Measurements from ENCODE around the gene CDKL1.
A peak's percentile ranks its signal among the peaks of the same experiment; 100 is the strongest.
"Not testable (repeated sequence)": the region's sequence is repeated elsewhere in the genome, so short reads cannot be mapped to it uniquely, and the experiment has no call there.

Gene CDKL1

DNA sequence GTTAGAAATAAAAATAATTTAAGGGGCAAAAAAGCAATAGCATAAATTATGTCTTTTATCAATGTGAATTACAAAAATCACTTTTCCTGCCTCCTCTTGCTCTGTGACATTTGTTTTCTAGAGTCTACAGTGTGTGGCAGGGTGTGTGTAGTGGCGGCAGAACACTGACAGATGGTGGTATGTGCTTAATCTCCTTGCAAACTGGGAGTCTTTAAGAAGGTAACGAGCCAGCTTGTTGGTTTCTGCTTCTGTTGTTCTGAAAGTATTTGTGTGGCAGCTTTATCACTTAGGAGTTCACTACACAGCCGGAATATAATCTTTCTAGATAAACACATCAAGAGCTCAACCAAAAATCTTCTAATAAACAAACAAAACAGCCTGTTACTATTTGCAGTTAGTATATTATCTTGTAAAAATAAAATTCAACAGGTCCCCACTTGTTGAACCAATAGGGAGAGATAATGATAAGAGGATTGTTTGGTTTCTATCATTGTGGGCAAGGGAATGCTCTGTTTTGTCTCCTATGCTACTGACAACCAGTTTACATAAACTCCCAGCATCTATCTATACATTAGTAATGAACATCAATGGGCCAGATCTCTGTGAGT, 13.0 kb downstream of the CDKL1 start:
- no peak for DNase-seq

GRCh38 chr14:50381823-50382287, 14.8 kb downstream of the CDKL1 start:
- DNase-seq = no peak

DNA sequence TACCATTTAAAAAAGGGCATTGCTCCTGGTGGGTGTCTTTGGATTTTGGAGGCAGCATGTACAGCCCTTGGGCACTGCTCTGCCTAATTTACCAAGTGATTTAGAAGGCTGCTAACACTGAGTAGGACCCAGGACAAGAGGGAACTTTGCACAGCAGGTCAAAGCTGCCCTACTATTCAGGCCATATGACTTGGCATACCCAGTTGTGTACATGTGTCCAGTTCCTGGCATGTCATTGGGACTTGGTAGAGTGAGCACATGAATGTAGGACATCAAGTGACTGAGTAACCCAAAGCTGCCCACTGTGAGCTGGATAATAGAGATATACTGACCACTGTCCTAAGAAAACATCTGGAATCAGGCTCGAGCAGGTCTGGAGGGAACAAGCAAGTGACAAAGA, 15.7 kb downstream of the CDKL1 start:
- no peak for DNase-seq

GRCh38 chr14:50380455-50380854, 16.2 kb downstream of the CDKL1 start:
- DNase-seq = no peak

DNA sequence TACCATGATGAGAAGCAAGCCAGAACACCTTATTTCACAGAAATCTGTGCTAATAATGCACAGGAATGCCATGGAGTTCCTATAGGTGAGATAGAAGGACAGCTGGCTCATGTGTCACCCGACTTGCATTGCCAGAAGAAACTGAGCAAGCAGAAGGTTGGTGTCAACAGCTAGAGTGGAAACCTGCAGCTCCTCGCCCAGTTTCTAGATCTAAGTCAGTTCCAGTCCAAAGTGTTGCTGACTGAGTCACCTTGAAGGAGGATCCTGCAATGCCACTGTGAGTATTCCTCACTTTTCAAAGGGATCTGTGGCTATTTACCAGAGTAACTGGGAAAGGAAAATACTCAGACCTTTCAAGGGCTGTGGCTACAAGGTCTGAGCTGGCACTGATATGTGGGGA, 17.1 kb downstream of the CDKL1 start:
- no peak for DNase-seq

GRCh38 chr14:50377550-50378085, 19.1 kb downstream of the CDKL1 start:
- DNase-seq = no peak

DNA sequence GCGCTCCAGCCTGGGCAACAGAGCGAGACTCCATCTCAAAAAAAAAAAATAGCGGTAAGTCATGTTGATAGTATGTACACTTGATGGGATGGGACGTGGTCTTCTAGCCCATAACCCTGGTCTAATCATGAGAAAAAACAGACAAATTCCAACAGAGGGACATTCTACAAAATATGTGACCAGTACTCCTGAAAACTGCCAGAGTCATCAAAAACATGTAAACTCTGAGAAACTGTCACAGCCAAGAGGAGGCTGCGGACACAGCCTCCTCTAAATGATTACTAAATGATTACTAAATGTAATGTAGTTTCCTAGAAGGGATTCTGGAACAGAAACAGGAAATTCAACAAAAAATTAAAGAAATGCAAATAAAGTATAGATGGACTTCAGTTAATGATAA, 20.9 kb downstream of the CDKL1 start:
- DNase-seq = no peak

DNA sequence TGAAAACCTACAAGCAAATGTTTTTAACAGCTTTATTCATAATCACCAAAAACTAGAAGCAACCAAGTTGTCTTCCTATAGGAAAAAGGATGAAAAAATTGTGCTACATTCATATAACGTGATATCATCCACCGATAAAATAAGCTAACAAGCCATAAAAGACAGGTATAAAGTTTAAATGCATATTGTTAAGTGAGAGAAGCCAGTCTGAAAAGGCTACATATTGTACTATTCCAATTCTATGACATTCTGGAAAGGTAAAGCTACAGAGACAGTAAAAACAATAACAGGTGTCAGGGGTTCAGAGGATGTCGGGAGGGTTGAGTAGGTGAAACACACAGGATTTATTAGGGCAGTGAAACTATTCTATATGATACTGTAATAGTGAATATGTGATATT, 22.7 kb downstream of the CDKL1 start:
- DNase-seq = no peak

GRCh38 chr14:50371546-50371945, 25.1 kb downstream of the CDKL1 start:
- no peak for DNase-seq

DNA sequence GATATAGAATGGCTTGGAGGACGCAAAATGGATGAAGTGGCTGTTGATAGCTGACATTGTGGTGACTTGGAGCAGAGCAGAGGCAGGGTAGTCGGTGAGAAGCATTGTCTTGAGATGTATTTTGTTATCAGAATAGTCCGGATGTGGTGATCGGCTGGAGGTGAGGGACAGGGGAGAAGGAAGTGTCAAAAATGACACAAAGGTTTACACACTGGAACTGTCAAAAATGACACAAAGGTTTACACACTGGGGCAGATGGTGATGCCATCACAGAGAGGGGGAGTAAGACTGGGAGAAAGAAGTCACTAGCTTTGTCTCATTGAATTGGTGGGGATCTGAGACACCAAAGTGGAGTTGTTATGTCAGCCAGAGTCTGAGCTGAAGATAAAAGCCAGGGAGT, 30.1 kb downstream of the CDKL1 start:
- DNase-seq = no peak

- DNase-seq = no peak
Observed at GRCh38 chr14:50366115-50366514, 30.6 kb downstream of the CDKL1 start.

DNA sequence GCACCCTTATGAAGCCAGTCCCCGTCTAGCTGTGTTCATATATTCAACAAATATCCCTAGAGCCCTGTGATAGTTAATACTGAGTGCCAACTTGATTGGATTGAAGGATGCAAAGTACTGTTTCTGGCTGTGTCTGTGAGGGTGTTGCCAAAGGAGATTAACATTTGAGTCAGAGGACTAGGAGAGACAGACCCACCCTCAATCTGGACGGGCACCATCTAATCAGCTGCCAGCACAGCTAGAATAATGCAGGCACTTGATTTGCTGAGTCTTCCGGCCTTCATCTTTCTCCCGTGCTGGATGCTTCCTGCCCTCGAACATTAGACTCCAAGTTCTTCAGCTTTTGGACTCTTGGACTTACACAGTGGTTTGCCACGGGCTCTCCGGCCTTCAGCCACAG, 31.1 kb downstream of the CDKL1 start:
- not testable (repeated sequence) for DNase-seq

GRCh38 chr14:50364792-50365191, 31.9 kb downstream of the CDKL1 start:
- no peak for DNase-seq

DNA sequence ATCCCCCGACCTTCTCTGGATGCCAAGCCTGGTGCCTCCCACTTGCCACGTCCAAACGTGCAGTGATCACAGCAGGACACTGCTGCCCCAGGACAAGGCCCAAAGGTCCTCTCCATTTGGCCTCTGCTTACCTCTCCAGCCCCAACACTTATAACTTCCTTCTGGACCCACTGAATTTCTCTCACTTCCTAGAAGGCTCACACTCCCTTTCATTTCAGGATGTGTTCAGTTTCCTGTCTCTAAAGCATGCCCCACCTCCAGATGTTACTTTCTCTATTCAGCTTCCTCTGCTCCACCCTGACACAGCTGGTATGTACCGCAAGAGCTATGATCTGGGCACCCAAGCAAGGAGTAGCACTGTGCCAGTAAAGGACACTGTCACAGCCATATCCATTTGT, 33.0 kb downstream of the CDKL1 start:
- peak; percentile 51 to 58 for DNase-seq

DNA sequence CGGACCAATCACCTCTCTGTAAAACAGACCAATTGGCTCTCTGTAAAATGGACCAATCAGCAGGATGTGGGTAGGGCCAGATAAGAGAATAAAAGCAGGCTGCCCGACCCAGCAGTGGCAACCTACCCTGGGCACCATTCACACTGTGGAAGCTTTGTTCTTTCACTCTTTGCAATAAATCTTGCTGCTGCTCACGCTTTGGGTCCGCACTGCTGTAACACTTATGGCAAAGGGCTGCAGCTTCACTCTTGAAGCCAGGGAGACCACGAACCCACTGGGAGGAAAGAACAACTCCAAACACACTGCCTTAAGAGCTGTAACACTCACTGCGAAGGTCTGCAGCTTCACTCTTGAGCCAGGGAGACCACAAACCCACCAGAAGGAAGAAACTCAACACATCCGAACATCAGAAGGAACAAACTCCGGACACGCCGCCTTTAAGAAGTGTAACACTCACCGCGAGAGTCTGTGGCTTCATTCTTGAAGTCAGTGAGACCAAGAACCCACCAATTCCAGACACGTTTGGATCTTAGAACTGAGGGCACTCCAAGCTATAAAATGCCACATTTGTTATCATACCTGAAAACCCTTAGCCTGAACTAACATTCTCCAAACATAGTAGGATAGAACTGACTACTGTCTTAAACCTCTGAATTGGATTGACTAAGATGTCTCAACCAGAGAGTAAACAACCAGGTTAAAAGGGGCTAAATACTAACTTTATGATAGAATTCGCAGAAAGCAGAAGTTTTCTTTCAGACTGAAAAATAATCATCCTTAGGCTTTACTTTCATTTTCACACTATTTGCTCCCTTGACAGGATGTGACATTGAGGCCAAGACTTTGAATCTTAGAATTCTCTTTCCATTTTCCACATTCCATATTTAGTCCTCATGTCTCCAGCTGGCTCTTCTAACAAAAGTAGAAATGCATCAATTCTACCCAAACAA, 33.6 kb downstream of the CDKL1 start:
- DNase-seq = peak; percentile 50 to 52

DNA sequence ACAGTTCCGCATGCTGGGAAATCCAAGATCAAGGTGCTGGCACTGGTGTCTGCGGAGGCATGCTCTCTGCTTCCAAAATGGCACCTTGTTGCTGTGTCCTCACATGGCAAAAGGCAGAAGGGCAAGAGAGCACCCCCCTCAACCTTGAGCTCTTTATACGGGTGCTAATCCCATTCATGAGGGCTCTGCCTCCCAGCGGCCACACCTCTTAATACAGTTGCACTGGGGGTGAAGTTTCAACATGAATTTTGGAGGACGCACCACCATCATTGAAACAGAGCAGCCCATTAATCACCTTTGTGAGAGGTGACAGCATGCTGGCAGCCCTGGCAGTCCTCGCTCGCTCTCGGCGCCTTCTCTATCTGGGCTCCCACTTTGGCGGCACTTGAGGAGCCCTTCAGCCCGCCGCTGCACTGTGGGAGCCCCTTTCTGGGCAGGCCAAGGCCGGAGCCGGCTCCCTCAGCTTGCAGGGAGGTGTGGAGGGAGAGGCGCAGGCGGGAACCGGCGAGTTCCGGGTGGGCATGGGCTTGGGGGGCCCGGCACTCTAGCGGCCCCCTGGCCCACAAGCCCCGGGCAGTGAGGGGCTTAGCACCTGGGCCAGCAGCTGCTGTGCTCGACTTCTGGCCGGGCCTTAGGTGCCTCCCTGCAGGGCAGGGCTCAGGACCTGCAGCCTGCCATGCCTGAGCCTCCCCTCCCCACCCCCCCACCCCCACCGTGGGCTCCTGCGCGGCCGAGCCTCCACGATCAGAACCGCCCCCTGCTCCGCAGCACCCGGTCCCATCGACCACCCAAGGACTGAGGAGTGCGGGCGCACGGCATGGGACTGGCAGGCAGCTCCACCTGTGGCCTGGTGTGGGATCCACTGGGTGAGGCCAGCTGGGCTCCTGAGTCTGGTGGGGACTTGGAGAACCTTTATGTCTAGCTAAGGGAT, 34.9 kb downstream of the CDKL1 start:
- not testable (repeated sequence) for DNase-seq

GRCh38 chr14:50360851-50361250, 35.8 kb downstream of the CDKL1 start:
- no peak for DNase-seq

DNA sequence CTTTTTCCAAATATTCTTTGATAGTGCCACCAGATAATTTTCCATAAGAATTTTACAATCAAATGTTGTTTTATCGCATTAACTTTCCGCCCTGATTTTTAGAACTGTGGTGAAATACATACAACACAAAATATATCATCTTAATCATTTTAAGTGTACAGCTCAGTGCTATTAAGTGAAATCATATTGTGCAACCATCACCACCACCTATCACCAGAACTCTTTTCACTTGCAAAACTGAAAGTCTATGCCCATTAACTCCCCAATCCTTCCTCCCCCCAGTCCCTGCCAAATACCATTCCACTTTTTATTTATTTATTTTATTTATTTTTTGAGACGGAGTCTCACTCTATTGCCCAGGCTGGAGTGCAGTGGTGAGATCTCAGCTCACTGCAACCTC, 36.6 kb downstream of the CDKL1 start:
- no peak for DNase-seq

DNA sequence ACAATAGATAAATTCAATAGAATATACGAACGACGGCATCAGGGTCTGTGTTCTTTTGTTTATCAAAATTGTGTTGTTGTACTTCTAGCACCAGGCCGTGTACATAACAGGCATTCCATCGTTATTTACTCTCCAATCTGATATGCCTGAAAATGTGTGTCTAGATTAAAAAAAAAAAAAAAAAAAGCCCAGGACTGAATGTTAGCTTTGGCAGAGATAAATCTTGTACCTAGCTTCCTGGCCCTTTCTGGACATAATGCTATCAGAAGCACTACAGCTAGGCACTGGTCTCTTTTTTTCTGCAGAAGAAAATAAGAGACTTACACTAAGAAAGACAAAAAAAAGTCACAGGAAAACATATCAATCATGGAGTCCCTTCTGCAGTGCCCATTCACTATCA, 37.0 kb downstream of the CDKL1 start:
- no peak for DNase-seq

DNA sequence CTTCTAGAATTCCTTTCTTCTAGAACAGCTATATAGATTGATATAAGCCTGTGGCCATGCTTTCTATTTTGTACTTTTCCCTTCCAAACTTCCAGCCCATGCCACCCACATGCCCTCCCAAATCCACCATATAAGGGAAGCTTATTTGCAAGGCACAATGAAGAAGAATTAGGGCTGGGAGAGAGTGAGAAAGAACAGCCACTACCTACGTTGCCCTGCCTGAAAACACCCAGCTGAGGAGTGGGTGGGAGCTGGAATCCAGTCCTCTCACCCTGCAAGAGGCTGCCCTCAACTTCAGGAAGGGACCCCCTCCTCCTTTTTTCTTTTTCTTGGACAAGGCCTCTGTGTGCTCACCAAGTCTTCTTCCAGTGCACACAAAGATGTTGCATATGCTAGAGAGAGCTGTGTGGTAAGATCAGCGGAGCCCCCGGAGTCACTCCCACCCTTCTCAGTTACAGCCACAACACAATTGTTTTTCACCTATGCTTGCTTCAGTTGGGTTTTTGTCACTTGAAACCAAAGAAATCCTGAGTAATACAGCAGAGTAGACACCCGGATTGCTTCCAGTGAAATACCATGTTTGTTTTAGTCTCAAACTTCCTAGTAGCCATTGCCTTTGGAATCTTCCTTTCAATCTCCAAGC, 38.8 kb downstream of the CDKL1 start:
- DNase-seq = no peak

DNA sequence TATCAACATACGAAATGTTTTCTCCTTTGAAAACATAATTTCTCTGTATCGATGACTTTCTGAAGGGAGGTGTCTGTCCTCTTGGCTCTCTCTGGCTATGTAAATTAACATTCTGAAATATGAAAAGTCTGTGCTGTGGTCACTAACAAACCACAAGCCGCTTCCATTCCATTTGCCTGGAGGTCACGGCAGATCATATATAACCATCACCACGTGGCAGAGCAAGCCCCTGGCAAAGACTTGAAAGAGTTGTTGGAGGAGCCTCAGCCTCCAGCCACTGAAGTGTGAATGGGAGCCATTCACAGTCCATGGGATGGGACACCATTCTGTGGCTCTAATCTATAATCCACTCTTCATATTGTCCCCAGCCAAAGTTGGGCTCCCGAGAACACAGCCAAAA, 39.6 kb downstream of the CDKL1 start:
- no peak for DNase-seq

DNA sequence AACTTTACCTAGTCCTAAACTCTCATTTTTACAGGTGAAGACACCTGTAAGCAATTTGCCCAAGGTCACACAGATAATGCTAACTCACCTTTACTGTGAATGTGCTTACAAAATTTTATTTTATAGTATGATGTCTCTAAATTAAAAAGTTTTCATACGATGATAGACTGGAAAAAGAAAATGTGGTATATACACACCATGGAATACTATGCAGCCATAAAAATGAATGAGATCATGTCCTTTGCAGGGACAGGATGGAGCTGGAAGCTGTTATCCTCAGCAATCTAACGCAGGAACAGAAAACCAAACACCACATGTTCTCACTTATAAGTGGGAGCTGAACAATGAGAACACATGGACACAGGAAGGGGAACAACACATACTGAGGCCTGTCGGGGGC, 40.4 kb downstream of the CDKL1 start:
- DNase-seq = not testable (repeated sequence)

Data from activated T-cell treated with anti-CD3 and anti-CD28 coated beads, Interleukin-2, amount 50 U/mL, for 48 hours (primary cell).